GM12801 (cell line): ENCODE measurements around the gene RAB21.

Source experiments
- TF ChIP-seq, protein P1 (sequence below): IDR thresholded peaks from one replicate; pipeline ENCODE4 v1.5.1; 2011; ENCODE audit warnings: control low read depth; ENCODE audit not compliant: insufficient read length; ENCODE audit errors: extremely low read depth

RAB21 gene

DNA sequence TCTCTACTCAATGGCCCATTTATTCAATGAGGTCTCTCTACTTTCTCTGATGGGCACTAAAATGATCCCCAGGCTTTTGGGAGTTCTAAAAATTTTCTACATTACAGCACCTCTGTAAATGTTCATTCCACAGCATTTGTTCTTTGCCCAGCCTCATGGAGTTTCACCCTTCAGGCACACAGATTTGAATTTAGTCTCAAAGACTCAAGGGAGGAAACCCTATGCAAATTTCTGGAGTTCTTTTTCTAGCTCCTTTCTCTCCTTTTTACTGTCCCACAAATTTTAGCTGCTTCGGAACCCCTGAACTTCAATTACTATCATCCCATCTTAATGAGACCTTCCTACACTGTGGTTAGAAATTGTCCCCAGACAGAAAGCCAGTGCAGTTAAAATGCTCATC, 17.5 kb upstream of the RAB21 start:
- TF ChIP-seq, protein P1, sequence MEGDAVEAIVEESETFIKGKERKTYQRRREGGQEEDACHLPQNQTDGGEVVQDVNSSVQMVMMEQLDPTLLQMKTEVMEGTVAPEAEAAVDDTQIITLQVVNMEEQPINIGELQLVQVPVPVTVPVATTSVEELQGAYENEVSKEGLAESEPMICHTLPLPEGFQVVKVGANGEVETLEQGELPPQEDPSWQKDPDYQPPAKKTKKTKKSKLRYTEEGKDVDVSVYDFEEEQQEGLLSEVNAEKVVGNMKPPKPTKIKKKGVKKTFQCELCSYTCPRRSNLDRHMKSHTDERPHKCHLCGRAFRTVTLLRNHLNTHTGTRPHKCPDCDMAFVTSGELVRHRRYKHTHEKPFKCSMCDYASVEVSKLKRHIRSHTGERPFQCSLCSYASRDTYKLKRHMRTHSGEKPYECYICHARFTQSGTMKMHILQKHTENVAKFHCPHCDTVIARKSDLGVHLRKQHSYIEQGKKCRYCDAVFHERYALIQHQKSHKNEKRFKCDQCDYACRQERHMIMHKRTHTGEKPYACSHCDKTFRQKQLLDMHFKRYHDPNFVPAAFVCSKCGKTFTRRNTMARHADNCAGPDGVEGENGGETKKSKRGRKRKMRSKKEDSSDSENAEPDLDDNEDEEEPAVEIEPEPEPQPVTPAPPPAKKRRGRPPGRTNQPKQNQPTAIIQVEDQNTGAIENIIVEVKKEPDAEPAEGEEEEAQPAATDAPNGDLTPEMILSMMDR = no peak

DNA sequence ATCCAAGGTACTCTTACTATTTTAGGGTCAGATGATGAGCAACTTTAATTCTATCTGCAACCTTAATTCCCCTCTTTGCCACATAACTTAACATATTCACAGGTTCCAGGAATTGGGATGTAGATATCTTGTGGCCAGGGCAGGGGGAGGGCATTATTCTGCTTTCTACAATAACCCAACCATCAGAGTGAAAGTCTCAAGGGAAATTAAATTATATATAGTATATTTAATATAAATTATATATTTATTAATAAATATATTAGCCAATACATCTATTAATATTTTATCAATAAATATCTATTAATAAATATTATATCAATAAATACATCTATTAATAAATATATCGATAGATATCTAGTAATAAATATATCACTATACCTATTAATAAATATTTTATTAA, 11.7 kb upstream of the RAB21 start:
- TF ChIP-seq, protein P1 = no peak

DNA sequence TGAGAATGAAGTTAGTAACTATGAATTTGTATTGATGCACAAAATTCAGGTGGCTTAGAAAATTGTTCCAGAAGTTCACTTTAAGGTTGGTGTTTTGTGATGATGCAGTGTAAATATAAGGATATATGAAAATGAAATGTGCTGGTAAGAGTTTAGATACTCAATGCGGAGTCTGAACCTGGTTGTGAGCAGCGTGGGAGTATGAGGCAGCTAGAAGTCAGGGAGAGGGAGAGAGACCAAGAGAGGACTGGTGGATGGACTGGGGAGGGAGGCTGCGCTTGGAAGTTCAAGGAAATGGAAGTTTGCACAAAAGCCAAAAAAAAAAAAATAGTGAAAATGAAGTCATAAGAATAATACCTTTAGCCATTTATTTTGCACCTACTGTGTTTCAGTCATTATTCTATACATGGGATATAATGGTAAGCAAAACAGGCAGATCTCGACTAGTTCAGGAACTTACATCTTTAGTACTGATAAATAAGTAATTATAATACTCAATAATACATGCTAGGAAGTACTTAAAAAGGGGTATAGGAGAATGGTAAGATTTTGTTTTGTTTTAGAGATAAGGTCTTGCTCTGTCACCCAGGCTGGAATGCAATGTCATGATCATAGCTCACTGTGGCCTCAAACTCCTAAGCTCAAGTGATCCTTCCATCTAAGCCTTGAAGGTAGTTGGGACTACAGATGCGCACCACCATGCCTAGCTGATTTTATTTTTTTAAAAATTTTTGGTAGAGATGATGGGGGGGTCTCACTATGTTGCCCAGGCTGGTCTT, 10.0 kb upstream of the RAB21 start:
- TF ChIP-seq, protein P1 = no peak

DNA sequence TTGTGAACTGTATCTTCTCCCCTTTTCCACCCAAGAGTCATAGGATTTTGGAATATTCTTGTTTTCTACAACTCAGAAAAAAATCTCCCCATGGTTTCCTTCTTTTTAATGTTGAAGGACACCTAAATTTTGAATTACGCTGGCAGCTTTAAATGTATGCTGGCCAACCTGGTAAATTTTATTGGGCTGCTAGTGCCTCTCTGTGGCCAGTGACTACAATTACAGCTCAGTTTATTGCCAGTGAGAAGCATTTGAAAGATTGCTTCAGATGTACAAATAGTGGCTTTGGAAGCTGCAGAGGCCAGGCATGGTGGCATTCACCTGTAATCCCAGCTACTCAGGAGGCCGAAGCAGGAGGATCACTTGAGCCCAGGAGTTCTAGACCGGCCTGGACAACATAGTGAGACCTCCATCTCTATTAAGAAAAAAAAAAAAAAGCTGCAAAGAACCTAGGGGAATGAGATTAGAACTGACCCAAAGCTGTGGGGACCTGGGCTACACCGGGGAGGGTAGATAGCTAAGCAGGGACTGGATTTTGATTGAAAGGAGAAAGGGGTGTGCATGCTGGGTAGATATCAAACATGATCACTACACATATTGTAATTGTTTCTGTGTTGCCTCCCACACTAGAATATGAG, 7.6 kb upstream of the RAB21 start:
- TF ChIP-seq, protein P1 = no peak

DNA sequence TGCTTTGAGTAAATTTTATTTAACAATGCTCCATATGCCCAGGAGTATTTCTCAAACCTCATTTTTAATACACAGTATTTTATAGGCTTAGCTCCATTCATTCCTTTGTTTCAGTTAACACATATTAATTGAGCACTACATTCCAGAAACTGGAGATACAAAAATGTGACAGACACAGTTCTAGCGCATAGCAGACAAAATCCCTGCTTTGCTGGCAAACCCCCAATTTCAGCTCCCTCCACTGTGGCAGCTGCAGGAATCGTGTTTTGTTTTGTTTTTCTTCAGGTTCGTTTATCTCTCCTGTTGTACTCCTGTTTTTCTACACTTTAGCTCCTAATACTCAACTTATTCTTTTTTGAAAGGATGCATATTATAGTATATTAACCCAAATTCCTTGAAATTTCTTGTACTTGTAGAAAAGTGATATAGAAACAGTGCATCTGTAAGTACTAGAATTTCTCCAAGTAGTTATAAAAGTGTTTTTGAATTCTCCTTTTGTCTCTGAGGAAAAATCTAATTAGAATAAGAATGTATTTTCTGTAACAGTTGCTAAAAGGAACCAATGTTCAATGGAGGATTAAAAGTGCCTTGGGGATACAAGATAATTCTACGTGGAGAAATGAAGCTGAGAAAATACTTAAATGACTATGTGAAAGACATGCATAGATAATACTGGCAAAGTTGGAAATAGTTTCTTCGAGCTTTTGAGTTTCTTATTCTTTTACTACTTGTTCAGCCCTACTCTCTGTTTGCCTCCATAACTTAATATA, 6.4 kb upstream of the RAB21 start:
- TF ChIP-seq, protein P1 = no peak

DNA sequence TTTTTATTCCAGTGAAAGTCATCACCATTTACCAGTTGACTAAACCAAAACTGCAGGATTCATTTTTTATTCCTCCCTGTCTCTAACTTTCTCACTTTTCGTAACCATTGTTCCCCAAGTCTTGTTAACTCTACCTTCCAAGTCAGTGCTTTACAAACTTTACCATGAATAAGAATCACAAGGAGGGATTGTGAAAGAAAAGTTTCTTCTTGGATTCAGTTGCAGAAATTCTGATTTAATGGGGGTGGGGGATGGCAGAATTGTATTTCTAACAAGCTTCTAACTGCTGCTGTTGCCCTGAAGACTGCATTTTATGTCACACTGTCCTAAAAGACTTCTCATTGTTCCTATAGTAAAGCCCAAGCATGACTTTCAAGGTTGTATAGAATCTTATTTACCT, 5.0 kb upstream of the RAB21 start:
- TF ChIP-seq, protein P1 = no peak

DNA sequence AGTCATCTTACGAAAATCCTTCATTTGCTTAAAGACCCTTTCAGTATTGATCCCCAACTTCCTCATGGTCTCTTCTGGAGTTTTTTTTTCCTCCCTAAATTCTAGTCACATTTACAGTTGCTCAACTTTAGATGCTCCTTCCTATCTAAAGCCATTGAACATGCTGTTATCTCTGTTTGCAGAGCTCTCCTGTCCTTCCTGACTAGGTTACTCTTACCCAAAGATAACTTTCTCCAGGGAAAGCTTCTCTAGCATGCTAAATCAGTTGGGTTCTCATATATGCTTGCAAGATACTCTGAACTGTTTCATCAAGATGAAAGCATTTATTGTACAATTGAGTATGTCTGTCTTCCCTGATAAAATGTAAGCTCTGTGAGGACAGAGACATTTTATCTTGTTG, 1.8 kb upstream of the RAB21 start:
- TF ChIP-seq, protein P1 = no peak
